ENCODE data around the gene F7. TPM values are rescaled to one million over a fixed set of nuclear protein-coding genes. Genes with fewer than 3 reads are reported as not detected.

The F7 gene
- polyA plus RNA-seq, 1 experiment, result 0.06 TPM

- Histone ChIP-seq H3K9me3 (ENCODE audit: control insufficient read depth, insufficient read depth, low read length) (peaks cover 2% of the 10 kb centered on the region; the same call in 1 of the 2 replicates), H3K27ac (ENCODE audit: low read depth, low read length) (no peak overlapping the region), H3K4me3 (ENCODE audit: low read depth, low read length) (no peak overlapping the region), H3K27me3 (ENCODE audit: control insufficient read depth, insufficient read depth, low read length) (peaks cover 16% of the 10 kb centered on the region)
- DNase-seq (ENCODE audit: low read depth, low spot score), result no peak
- ChIA-PET POLR2A (no interaction called here), CTCF (no interaction called here)
- TF ChIP-seq, protein P1, sequence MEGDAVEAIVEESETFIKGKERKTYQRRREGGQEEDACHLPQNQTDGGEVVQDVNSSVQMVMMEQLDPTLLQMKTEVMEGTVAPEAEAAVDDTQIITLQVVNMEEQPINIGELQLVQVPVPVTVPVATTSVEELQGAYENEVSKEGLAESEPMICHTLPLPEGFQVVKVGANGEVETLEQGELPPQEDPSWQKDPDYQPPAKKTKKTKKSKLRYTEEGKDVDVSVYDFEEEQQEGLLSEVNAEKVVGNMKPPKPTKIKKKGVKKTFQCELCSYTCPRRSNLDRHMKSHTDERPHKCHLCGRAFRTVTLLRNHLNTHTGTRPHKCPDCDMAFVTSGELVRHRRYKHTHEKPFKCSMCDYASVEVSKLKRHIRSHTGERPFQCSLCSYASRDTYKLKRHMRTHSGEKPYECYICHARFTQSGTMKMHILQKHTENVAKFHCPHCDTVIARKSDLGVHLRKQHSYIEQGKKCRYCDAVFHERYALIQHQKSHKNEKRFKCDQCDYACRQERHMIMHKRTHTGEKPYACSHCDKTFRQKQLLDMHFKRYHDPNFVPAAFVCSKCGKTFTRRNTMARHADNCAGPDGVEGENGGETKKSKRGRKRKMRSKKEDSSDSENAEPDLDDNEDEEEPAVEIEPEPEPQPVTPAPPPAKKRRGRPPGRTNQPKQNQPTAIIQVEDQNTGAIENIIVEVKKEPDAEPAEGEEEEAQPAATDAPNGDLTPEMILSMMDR (IDR thresholded peaks at IDR 0.05; ENCODE audit: low read depth, low read length), result no peak
Observed at GRCh38 chr13:113114511-113115362, 9.1 kb downstream of the F7 start.

GRCh38 chr13:113115363-113116205 is 10.0 kb downstream of the F7 start:
- Histone ChIP-seq H3K27ac (ENCODE audit: low read depth, low read length) (no peak overlapping the region), H3K27me3 (ENCODE audit: control insufficient read depth, insufficient read depth, low read length) (peaks cover 13% of the 10 kb centered on the region), H3K4me3 (ENCODE audit: low read depth, low read length) (no peak overlapping the region), H3K9me3 (ENCODE audit: control insufficient read depth, insufficient read depth, low read length) (no peaks in the 10 kb centered on the region; the same call in 1 of the 2 replicates)
- TF ChIP-seq, protein P1 (IDR thresholded peaks at IDR 0.05; ENCODE audit: low read depth, low read length), result no peak
- no peak for DNase-seq (ENCODE audit: low read depth, low spot score)
- POLR2A ChIA-PET, result no interaction called here
- CTCF ChIA-PET, result no interaction called here

GRCh38 chr13:113116206-113116800 is 10.7 kb downstream of the F7 start:
- peaks cover 8% of the 10 kb centered on the region for H3K27me3 ChIP-seq (ENCODE audit: control insufficient read depth, insufficient read depth, low read length)
- no peak overlapping the region for H3K27ac ChIP-seq (ENCODE audit: low read depth, low read length)
- DNase-seq (ENCODE audit: low read depth, low spot score), result no peak
- no peaks in the 10 kb centered on the region; the same call in 1 of the 2 replicates for H3K9me3 ChIP-seq (ENCODE audit: control insufficient read depth, insufficient read depth, low read length)
- TF ChIP-seq, protein P1 (IDR thresholded peaks at IDR 0.05; ENCODE audit: low read depth, low read length), result no peak
- ChIA-PET CTCF (no interaction called here), POLR2A (no interaction called here)
- no peak overlapping the region for H3K4me3 ChIP-seq (ENCODE audit: low read depth, low read length)

- no peak overlapping the region for H3K27ac ChIP-seq (ENCODE audit: low read depth, low read length)
- no peak for DNase-seq (ENCODE audit: low read depth, low spot score)
- TF ChIP-seq, protein P1 (IDR thresholded peaks at IDR 0.05; ENCODE audit: low read depth, low read length), result no peak
- ChIA-PET POLR2A (no interaction called here), CTCF (no interaction called here)
- H3K9me3 ChIP-seq (ENCODE audit: control insufficient read depth, insufficient read depth, low read length), result no peaks in the 10 kb centered on the region; the same call in 1 of the 2 replicates
- peaks cover 6% of the 10 kb centered on the region for H3K27me3 ChIP-seq (ENCODE audit: control insufficient read depth, insufficient read depth, low read length)
- H3K4me3 ChIP-seq (ENCODE audit: low read depth, low read length), result no peak overlapping the region
Observed at GRCh38 chr13:113116871-113117271, 11.3 kb downstream of the F7 start.
